KG1 (cell line): Measurements from ENCODE around the gene SCAF8.

Source experiments
- DNase-seq: peaks from one replicate; lab custom pipeline; 2025; lab: John Stamatoyannopoulos, UW

The SCAF8 gene

DNA sequence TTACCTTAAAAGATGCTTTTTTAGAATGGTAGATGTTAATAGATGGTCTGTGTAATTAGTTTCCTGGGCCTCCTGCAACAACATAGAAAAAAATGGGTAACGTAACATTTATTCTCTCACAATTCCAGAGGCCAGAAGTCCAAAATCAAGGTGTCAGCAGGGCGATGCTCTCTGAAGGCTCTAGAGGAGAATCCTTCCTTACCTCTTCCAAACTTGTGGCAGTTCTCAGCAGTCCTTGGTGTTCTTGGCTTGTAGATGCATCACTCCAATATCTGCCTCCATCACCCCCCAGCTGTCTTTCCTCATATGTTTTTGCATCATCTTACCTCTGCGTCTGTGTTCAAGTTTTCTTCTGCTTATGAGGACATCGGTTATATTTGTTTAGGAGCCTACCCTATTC is 107.9 kb downstream of the SCAF8 start:
- no peak for DNase-seq

DNA sequence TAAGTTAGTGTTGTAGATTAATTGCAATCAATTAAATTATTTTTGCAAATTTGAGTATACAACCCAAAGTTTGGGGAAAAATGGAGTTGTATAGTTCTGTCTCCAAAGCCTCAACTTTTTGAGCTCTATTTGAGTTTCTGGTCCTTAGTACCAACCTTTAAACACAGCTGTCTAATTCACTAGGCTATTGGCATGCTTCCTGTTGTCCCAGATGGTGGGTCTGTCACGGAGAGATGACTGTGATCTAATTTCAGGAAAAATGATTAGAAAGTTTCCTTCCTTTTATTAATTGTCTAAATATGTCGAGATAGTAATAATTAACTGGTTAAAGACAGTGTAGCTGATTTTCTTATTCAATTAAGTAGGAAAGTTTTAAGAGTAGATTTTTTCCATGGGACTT is 109.6 kb downstream of the SCAF8 start:
- DNase-seq, result no peak

DNA sequence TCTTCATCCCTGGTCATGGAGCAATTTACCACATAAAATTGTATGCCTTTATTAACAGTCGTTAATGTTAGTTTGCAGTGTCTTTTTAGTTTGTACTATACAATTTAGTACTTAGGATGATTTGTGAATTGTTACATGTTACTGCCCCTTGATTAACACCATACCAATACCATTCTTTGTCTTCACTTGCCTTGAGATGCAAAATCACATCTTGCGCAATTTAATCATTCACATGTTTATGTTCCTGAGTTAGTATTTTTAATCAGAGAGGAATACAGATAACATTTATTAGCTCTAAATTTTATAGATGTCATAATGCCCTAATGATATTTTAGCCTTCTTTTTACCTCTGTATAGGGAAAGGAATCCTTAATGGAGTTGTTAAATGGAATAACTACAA is 114.1 kb downstream of the SCAF8 start:
- no peak for DNase-seq

DNA sequence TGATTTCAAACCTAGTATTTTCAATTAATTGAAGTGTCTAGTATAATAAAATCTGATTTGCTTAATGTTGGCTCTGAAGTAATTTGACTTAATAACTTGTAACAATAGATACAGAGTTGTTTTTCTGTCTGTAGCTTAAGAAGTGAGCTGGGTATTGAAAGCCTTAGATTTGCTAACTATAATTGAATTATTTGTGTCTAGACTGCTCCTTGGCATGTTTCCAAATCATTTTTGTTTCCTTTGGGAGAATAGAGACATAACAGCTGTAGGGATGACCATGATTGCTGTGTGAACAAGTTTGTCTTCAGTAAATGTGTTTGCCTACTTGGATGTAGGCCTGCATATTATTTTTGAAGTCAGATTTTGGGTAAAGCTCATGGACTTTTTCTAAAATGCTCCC is 115.4 kb downstream of the SCAF8 start:
- DNase-seq, result no peak

DNA sequence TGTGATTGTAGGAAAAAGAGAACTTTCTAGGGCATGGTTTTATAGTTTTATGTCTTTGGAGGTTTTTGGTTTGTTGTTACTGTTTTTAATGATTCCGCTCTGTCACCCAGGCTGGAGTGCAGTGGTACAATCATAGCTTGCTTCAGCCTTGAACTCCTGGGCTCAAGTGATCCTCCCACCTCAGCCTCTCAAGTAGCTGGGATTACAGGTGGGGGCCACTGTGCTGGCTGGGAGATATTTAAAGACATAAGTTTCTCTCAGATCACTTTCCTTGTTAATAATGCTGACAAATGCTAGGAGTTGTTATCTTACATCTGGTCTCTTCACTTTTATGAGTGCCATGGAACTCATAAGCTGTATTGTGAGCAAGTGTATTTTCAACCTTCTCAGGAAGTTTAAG is 116.3 kb downstream of the SCAF8 start:
- DNase-seq, result no peak

GRCh38 chr6:154852687-154853086 is 119.5 kb downstream of the SCAF8 start:
- DNase-seq, result no peak

DNA sequence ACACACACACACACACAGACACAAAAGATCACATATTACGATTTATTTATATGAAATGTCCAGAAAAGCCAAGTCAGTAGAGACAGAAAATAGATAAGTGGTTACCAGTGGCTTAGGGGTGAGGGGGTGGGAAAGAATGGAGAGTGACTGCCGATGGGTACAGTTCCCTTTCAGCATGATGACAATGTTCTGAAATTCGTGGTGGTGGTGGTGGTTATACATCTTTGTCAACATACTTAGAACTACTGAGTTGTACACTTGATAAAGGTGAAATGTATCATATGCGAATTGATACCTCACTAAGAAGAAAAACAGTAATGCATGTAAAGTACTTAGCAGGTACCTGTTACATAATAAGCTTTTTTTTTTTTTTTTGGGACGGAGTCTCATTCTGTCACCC is 124.3 kb downstream of the SCAF8 start:
- DNase-seq, result no peak

DNA sequence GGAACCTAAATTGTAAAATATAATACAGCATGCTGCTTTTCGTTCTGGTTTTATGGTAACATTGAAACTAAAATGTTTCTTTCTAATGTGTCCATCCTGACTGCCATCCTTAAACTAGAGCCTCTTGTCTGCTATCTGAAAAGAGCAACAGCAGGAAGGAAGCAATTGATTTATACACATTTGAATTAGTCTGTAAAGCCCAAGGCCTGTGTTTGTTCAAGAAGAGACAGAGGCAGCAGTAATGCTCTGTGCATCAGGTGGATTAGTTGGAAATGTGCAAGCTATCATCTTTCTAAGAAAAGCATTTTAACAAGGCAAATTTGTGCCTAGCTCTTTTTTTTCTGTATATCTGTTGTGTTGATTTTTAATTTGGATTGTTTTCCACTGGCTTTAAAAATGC is 128.6 kb downstream of the SCAF8 start:
- DNase-seq, result no peak

GRCh38 chr6:154862536-154862935 is 129.3 kb downstream of the SCAF8 start:
- DNase-seq, result no peak

GRCh38 chr6:154864066-154864430 is 130.8 kb downstream of the SCAF8 start:
- DNase-seq, result no peak

DNA sequence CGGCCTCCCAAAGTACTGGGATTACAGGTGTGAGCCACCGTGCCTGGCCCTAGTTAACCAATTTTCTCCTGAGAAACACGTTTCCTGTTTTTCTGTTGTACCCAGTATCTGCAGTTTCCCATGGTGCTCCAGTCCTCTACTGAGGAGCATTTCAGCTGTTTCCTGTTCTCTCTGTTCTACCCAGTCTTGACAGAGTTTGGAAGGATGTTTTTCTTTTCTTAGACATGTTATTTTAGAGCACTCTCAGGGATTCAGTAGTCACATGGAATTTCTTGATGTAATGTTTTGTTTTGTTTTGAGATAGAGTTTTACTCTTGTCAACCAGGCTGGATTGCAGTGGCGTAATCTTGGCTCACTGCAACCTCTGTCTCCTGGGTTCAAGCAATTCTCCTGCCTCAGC is 132.1 kb downstream of the SCAF8 start:
- DNase-seq, result no peak

DNA sequence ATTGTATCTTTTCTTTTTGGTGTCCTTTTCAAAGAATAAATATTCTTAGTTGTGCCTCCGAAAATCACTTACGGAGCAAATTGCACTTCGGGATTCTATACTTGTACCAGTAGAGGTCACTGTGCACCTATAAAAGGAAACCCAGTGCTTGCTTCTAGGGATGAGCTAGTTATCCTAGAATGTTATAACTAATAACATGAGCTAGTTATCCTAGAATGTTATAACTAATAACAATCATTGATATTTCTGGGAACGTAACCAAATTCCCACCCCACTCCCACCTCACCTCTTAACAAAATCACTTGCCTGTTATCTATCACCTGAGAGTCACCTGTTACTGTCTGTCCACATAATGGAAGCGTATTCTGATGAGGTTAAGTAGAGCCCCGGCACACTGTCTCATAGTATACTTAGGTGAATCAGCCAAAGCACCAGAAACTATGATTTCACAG is 135.0 kb downstream of the SCAF8 start:
- no peak for DNase-seq

- no peak for DNase-seq
These were observed 139.4 kb downstream of the SCAF8 start for GRCh38 chr6:154872542-154873114.

GRCh38 chr6:154873546-154873945 is 140.3 kb downstream of the SCAF8 start:
- no peak for DNase-seq

DNA sequence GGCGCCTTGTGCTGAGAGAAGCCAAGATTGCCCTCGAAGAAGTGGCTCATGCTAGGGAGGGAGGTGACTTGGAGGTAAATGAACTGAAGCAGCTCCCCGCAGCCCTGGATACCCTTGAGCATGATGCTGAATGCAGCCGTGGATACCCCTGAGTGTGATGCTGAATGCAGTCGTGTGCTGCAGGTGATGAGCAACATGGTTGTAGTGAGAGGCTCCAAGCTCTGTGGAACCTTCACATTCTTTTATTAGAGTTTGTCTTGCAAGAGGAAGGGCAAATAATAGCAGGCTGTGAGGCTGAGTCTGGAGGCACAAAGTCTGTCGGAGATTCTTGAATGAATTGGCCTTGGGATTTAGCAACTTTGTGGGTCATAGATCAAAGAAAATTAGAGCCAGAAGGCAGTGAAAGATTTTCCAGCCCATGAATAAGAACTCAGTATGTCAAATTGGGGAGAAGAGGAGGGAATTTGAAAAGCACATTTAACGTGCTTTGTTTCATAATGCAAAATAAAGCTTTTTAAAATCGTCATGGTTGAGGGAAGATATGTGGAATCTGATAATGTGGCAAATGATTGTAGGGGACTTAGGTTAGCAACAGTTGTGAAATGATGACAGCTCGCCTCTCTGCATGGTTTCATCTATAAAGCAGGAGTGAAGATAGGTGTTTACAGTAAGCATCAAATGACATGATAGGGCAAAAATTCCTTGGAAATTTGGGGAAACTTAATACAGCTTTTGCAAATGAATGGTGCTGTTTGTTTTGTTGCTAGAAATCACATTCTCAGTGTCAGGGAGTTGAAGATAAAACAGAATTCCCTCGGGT is 141.8 kb downstream of the SCAF8 start:
- DNase-seq, result no peak

- no peak for DNase-seq
These were observed 143.5 kb downstream of the SCAF8 start for GRCh38 chr6:154876486-154877280.

GRCh38 chr6:154878871-154879491 is 145.8 kb downstream of the SCAF8 start:
- no peak for DNase-seq

GRCh38 chr6:154882107-154882506 is 148.9 kb downstream of the SCAF8 start:
- no peak for DNase-seq
